Cerebellar nuclear complex (tissue), 1 donor: Measurements from ENCODE around the gene VWA2.

Experiments used
- DNase-seq, 2 experiments: peaks; one replicate each; lab custom pipeline; 2025; lab: John Stamatoyannopoulos, UW

The VWA2 gene

DNA sequence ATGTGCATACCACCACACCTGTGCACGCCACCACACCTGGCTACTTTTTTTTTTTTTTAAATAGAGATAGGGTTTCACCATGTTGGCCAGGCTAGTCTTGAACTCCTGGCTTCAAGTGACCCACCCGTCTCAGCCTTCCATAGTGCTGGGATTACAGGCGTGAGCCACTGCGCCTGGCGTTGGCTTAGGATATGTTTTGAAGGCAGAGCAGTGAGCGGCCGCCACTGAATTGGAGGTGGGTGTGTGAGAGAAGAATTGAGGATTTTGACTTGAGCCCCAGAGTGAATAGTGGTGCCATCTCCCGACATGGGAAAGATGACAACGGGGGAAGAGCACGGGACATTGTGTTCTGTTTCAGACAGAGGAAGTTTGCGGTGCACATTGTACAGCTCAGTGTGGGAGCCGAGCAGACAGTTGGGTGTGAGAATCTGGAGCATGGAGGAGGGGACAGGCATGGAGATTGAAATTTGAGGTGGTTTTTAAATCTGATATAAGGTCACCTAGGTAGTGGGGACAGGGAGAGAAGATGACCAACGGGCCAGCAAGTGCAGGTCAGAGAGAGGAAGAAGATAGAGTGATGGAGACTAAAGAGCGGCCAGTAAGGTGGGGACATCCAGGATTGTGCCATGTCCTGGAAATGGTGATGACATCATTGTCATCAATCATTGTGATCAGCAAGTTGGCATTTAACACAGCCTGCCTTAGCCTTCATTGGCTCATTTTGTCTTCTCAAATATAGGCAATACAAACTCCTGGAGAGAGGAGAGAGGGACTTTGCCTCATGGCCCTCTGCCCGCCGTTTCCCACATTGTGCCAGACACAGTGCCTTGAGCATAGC is 35.8 kb downstream of the VWA2 start:
- no peak for DNase-seq

DNA sequence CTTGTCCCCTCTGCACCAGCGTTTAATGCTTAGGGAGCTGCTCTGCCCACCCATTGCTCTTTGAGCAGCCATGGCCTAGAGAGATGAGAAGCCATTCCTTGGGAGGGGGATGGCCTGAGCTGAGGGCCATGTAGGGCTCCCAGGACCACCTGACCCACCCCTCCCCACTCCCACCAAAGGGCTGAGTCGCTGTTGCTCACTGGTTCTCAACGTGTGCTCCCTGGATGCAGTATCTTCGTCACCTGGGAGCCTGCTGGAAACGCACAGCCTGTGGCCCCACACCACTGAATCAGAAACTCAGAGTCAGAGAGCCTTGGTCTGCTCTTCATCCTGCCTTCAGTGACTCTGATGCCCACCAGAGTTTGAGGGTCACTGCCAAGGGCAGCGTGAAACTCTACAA is 37.0 kb downstream of the VWA2 start:
- no peak for DNase-seq

DNA sequence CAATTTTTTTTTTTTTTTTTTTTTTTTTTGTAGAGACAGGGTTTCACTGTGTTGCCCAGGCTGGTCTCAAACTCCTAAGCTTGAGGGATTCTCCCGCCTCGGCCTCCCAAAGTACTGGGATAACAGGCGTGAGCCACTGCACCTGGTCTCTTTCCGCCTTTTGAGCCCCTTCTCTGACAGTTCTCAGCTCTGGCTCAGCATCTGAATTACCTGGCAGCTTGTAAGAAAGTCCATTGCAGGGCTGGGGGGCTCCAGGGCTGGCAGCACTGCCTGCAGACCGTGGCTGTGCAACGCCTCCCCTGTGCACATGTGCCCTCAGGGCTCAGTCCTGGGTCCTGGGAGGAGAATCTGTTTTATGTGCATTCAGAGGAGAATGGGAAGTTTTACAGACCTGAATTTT is 37.6 kb downstream of the VWA2 start:
- DNase-seq = no peak

DNA sequence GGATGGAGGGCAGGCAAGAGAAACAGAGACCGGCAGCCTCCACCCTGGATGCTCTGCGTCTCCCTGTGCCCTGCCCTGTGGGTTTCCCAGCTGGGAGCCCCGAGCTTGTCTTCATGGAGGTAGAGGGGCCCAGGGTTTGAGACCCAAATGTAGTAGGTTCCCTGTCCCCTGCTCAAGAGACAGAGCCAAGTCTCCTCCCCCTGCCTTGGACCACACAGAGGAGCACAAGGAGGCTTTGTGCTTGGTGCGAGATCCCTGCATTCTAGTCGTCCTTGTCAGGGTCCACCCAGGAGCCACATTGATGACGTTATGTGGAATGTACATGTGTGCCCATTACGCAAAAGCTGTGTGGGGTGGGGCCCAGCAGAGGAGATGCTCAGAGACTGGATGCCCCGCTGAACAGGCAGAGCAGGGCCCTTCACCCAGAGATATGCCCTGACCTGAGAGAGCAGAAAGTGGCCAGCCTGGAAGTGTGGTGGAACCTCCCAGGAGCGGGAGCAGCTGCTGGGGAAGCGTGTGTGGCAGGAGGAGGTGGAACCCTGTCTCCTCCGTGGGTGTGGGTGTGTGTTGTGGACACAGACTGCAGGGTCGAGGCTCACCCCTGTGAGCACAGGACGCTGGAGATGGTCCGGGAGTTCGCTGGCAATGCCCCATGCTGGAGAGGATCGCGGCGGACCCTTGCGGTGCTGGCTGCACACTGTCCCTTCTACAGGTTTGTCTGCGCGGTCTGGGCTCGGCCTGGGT is 39.3 kb downstream of the VWA2 start:
- DNase-seq = no peak

DNA sequence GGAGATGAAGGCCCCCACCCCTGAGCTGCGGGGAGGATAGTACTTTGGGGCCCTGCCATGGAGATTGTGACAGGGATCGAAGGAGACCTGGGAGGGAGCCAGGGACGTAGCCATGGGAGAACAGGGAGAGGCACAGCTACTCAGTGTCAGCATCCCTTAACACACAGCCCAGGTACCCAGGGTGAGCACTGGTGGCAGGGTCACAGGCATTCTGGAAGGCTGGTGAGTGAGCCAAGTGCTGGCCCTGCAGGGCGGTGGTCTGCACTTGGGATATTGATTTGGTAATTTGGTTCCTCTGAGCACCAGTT is 39.8 kb downstream of the VWA2 start:
- no peak for DNase-seq

DNA sequence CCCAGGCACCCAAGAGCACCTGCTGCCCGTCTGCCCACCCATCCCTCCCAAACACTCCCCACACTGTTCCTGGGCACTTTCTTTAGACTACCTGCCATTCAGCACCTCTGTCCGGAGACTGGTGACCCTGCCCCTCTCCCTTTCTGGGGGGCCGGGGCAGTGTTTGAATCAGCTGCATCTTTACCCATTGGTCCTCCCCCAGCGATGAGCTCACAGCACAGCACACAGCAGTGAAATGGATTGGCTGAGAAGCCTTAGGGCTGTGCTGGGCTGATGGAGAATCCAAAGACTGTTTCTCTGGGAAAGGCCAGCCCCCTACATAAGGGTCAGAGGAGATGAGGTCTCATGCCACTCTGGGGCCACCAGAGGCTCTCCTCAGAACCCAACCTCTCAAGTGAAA is 40.2 kb downstream of the VWA2 start:
- DNase-seq = no peak

DNA sequence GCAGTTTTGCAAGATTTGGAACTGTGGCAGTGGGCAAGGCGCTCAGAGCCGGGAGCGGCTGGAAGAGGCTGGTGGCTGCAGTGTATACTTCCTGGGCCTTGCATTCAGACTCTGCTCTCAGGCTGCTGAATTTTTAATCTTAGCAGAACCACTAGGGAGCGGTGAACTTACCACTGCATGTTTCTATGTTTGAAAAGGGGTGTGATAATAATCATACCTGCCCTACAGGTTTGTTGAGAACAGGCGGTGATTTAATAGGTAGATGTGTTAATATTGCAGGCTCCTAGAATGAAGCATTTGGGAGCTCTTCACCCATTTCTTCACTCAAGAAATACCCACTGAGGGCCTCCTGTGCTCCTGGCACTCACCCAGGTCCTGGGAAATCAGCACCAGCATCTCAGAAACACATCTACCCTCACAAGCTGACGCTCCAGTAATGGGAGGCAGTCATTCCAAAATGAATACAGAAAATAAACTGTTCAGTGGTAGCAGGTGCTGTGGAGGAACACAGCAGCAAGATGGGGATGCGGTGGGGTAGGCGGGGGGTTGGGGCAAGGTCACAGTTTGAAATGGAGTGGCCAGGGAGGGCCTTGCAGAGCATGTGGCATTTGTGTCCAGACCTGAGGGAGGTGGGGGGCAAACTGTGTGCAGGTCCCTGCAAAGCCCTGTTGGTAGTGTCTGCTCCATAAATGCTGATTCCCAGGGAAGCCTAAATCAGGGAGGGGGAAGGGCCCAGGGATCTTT is 41.0 kb downstream of the VWA2 start:
- no peak for DNase-seq

DNA sequence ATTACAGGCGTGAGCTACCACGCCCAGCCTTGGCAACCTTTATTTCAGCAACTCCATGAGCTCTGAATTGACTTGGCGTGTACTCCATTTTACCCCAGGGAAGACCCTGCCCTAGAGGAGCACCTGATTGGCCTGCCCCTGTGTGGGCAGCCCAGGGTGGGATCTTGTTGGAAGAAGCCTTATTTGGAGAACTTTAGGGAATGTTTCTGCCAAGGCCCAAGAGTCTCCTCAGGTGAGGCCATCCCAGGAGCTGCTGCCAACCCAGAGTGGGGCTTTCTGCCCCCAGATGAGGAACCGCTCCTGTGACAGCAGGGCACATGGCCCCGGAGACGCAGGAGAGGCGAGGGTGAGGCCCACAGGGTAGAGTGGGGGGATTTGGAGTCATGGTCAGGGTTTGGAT is 42.0 kb downstream of the VWA2 start:
- no peak for DNase-seq

DNA sequence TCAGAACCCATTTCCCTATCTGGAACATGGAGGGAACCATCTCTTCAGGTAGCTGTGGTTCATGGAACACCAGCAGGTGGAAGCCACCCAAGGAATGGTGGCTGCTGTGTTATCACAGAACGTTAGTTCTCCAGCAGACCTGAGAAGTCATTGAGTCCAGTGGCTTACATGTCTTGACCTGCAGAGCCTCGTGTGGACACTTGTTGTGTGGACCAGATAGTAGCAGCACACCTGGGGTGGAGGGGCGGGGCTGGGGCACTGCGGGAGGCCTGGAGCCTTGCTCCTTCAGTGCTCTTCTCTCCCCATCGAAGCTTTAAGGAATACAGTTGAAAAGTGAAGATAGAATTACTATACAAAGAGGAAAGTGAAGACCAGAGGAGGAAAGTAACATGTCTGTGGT is 42.4 kb downstream of the VWA2 start:
- DNase-seq = no peak

DNA sequence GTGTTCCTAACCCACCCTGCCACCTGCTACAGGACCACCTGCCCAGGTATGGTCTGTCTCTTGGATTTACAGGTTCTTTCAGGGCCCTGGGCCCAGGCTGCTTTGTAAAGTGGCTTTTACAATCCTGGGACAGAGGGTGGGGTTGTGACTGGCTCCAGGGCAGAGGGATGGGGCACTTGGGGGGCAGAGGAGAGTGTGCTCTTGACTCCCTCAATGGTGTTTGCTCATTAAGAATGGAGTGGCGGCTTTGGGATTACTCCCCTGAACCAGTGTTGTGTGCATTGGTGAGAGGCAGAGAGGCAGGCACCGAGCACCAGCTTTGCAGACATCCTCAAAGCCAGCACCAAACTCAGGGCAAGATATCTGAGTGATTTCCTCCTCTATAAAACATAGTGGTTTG is 43.5 kb downstream of the VWA2 start:
- no peak for DNase-seq

DNA sequence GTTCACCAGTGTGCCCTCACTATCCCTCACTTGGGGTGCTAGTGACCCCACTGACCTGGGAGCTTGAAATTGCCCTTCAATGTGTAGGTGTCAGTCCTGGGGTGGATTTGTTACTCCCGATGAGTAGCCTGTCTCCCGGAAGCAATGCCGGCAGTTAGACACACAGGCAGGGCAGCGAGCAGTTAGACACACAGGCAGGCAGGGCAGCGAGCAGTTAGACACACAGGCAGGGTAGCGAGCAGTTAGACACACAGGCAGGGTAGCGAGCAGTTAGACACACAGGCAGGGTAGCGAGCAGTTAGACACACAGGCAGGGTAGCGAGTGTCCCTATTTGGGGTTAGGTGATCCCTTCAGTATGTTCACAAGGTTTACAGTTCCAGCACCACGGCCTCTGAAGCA is 44.0 kb downstream of the VWA2 start:
- no peak for DNase-seq

DNA sequence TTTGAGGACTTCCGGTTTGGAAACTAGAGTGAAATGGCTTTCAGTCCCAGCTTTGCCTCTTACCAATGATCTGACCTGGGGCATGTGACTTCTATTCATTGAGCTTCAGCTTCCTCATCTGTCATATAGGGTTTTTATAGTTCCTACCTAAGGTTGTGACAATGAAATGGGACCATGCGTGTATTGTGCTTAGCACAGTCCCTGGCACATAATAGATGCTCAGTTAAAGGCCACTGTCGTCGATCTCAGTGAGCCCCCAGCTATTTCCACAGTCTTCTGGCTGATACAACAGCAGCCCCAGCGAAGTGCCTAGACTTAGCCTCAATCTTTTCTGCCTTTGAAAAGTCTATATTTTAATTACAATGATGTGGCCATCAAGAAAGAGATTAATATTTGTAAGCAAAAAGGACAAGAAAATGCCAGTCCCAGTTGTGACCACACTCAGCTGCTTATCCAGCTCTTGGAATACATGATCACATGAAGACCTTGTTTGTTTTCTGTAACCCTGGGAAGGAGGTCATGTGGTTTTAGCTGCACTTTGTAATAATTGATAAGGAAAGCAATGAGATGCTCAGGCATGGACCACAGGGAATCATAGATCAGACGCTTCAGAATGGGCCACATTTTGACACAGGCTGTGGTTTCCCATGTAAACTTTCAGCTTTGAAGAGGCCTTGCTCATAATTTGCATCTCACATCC is 44.6 kb downstream of the VWA2 start:
- no peak for DNase-seq

DNA sequence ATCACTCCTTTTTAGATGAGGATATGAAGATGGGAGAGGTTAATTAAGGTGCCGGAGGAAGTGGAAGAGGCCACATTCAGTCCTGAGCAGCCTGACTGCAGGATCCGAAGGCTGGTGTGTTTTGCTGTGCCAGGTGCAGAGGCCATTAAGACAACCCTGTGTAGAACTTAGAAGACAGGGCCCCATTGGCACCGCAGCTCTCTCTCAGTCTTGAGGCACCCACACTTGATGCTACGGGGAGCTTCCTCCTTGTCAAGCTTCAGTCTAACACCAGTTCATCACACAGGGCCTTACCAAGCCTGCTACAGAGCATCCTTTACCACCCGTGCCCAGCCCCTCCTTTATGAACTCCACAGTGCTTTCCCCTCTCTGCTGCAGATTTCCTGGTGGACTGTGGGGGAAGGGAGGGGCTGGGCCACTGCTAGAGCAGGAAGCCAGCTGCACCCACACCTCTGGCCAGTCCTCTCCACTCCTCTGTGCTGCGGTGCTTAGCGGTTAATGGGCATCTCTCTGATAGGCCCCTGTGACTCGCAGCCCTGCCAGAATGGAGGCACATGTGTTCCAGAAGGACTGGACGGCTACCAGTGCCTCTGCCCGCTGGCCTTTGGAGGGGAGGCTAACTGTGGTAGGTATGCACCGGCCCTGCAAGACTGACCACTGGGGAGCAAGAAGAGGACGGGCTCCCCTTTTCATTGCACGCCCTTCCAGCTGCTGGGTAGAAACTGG is 45.5 kb downstream of the VWA2 start:
- DNase-seq = no peak

DNA sequence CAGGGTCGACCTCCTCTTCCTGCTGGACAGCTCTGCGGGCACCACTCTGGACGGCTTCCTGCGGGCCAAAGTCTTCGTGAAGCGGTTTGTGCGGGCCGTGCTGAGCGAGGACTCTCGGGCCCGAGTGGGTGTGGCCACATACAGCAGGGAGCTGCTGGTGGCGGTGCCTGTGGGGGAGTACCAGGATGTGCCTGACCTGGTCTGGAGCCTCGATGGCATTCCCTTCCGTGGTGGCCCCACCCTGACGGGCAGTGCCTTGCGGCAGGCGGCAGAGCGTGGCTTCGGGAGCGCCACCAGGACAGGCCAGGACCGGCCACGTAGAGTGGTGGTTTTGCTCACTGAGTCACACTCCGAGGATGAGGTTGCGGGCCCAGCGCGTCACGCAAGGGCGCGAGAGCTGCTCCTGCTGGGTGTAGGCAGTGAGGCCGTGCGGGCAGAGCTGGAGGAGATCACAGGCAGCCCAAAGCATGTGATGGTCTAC is 46.9 kb downstream of the VWA2 start:
- no peak for DNase-seq

DNA sequence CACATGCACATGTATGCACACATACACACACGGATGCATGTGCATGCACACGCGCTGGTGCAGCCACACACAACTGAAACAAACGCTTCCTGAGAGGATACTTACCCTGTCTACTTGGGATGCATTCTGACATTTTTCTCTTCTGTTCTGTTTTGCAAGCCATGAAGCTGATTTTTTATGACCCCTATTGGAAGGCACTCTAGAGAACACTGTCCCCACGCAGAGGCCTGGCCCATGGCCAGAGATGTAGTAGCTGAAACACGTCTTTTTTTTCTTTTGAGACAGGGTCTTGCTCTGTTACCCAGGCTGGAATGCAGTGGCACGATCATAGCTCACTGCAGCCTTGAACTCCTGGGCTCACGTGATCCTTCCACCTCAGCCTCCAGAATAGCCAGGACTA is 47.9 kb downstream of the VWA2 start:
- DNase-seq = no peak

DNA sequence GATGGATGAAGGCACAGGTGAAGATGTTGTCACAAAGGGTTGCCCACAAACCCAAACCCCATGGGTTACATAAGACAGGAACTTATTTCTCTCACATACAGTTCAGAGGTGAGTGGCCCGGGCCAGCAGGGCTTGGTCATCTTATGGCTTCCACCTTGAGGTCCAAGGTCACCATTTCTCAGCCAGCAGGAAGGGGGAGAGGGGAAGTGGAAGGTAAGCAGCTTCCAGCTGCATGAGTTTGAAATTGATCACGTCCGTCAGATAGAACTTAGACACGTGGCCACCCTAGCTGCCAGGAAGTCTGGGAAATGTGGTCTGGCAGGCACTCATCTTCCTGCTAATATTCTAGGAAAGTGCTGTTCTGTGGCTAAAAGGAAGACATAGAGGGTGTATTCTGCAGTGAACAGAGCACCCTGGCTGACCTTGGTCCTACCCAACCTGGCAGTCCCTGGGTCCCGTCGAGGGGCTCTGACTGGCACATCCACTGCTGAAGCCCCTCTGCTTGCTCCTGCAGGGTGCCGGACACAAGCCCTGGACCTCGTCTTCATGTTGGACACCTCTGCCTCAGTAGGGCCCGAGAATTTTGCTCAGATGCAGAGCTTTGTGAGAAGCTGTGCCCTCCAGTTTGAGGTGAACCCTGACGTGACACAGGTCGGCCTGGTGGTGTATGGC is 49.5 kb downstream of the VWA2 start:
- DNase-seq = no peak

DNA sequence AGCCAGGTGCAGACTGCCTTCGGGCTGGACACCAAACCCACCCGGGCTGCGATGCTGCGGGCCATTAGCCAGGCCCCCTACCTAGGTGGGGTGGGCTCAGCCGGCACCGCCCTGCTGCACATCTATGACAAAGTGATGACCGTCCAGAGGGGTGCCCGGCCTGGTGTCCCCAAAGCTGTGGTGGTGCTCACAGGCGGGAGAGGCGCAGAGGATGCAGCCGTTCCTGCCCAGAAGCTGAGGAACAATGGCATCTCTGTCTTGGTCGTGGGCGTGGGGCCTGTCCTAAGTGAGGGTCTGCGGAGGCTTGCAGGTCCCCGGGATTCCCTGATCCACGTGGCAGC is 50.0 kb downstream of the VWA2 start:
- DNase-seq = no peak

DNA sequence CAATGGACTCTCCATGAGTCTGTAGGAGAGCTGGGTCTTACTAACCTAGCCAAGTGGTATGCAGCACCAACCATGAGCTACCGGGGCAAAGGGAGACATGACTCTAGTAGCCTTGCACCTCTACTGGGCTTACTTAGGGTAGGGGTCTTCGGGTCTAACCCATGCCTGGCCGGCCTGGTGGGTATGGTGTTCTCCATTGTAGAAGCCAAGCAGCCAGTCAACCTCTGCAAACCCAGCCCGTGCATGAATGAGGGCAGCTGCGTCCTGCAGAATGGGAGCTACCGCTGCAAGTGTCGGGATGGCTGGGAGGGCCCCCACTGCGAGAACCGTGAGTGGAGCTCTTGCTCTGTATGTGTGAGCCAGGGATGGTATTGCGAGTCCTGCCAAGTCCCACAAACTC is 51.0 kb downstream of the VWA2 start:
- DNase-seq = no peak

DNA sequence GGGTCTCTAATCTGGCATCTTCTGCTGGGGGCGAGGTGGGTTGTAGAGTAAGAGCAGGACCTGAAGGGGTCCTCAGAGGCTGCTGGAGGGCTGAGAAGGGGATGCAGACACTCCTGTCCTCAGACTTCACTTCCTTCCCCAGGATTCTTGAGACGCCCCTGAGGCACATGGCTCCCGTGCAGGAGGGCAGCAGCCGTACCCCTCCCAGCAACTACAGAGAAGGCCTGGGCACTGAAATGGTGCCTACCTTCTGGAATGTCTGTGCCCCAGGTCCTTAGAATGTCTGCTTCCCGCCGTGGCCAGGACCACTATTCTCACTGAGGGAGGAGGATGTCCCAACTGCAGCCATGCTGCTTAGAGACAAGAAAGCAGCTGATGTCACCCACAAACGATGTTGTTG is 52.0 kb downstream of the VWA2 start:
- DNase-seq = no peak

DNA sequence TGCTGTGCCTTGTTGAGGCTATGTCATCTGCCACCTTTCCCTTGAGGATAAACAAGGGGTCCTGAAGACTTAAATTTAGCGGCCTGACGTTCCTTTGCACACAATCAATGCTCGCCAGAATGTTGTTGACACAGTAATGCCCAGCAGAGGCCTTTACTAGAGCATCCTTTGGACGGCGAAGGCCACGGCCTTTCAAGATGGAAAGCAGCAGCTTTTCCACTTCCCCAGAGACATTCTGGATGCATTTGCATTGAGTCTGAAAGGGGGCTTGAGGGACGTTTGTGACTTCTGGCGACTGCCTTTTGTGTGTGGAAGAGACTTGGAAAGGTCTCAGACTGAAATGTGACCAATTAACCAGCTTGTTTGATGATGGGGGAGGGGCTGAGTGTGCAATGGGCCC is 52.5 kb downstream of the VWA2 start:
- DNase-seq = no peak

DNA sequence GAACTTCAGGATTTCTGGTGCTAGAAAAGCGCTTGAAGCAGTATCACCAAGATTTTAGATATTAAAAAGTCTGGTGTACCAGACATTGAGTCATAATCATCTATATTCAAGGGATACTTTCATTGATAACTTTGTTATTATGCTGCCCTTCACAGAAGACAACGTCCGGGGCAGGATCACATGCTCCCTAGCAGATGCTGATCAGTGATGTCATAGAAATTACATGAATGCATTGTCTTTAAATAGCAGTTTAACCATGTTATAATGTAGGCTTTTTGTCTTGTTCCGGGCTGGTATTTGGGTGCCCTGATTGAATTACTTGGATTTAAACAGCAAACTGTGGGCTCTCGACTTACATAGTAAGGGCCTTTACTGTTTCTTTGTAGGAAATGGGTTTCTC is 54.0 kb downstream of the VWA2 start:
- no peak for DNase-seq
